HepG2 (cell line): ENCODE results near the gene ATP5F1E. TPM values are rescaled to one million over a fixed set of nuclear protein-coding genes. Genes with fewer than 3 reads are reported as not detected.

Experiments used
- CENPT ChIP-seq: sonication (generic); formaldehyde crosslinking; IDR thresholded peaks from 2 replicates; pipeline ENCODE4 v1.8.0; 2022; ENCODE audit warnings: low read depth, mild to moderate bottlenecking, moderate library complexity, missing genetic modification reagents
- FOXK2 ChIP-seq: fragments of 450-650 bp; IDR thresholded peaks from 2 replicates; pipeline ENCODE4 v1.6.1; 2016
- JUND ChIP-seq: sonication (generic); formaldehyde crosslinking; IDR thresholded peaks from 2 replicates; pipeline ENCODE4 v1.8.0; 2022; ENCODE audit warnings: mild to moderate bottlenecking, missing genetic modification reagents
- MIER2 ChIP-seq: IDR thresholded peaks from 2 replicates; pipeline ENCODE4 v1.6.1; 2016; ENCODE audit warnings: missing biosample characterization, missing genetic modification reagents
- NCOR1 ChIP-seq: fragments of 200-600 bp; sonication (generic); IDR thresholded peaks from 2 replicates; pipeline ENCODE4 v1.7.0; 2017; ENCODE audit warnings: antibody characterized with exemption, low read length, borderline replicate concordance
- PAX8 ChIP-seq: sonication (generic); formaldehyde crosslinking; IDR thresholded peaks from 2 replicates; pipeline ENCODE4 v1.8.0; 2022; ENCODE audit warnings: mild to moderate bottlenecking, missing genetic modification reagents, borderline replicate concordance
- PRDM15 ChIP-seq: sonication (generic); formaldehyde crosslinking; IDR thresholded peaks from 2 replicates; pipeline ENCODE4 v1.4.0; 2020; ENCODE audit warnings: missing genetic modification reagents
- SKI ChIP-seq: fragments of 450-650 bp; IDR thresholded peaks from one replicate; pipeline ENCODE4 v1.6.1; 2018; ENCODE audit warnings: mild to moderate bottlenecking; ENCODE audit not compliant: partially characterized antibody
- TRIM22 ChIP-seq: fragments of 450-650 bp; IDR thresholded peaks from 2 replicates; pipeline ENCODE4 v1.6.1; 2017
- ZBTB10 ChIP-seq: sonication (generic); formaldehyde crosslinking; IDR thresholded peaks from 2 replicates; pipeline ENCODE4 v1.4.0; 2020; ENCODE audit warnings: missing genetic modification reagents, borderline replicate concordance
- ZNF281 ChIP-seq: sonication (generic); formaldehyde crosslinking; IDR thresholded peaks from 2 replicates; pipeline ENCODE4 v1.4.0; 2020; ENCODE audit warnings: missing genetic modification reagents, borderline replicate concordance
- ZNF547 ChIP-seq: sonication (generic); formaldehyde crosslinking; IDR thresholded peaks from 2 replicates; pipeline ENCODE4 v1.5.1; 2020; ENCODE audit warnings: mild to moderate bottlenecking, missing genetic modification reagents
- ZNF549 ChIP-seq: sonication (generic); formaldehyde crosslinking; IDR thresholded peaks from 2 replicates; pipeline ENCODE4 v1.5.0; 2020; ENCODE audit warnings: missing genetic modification reagents
- ZNF597 ChIP-seq: sonication (generic); formaldehyde crosslinking; IDR thresholded peaks from 2 replicates; pipeline ENCODE4 v1.5.0; 2020; ENCODE audit warnings: missing genetic modification reagents
- polyA plus RNA-seq, 8 experiments: library from polyadenylated mRNA; depleted of rRNA in 3 of 8; stranded (reverse) in 7 of 8; unstranded in 1 of 8; fragments of >200 nt; fragmentation: Illumina TruSeq in 4 of 8; extraction: Trizol in 4 of 8; gene quantifications; 2 replicates each; pipeline versions ENCODE4 v1.2.1 to v1.2.3, GENCODE V29; 2011 to 2016; ENCODE audit warnings: low read depth in 4 of 8, missing spikeins in 1 of 8, mixed read lengths in 1 of 8; ENCODE audit not compliant: insufficient read depth in 1 of 8
- total RNA-seq, 5 experiments: library from RNA; depleted of rRNA; stranded (reverse); fragments of >200 nt; fragmentation: Illumina TruSeq; extraction: Trizol; gene quantifications; 2 replicates each; pipeline ENCODE4 v1.2.3, GENCODE V29; 2016; ENCODE audit warnings: low read depth in 1 of 5

Gene ATP5F1E
- total and polyA plus RNA-seq, 2 of the 13 experiments (the other 11 are each of a cell fraction or from before 2014, with no cell fraction given): 121 to 134 TPM

- TF ChIP-seq PRDM15 (CRISPR knock-in tag) (peak; percentile 15; the same call in 1 of the 2 replicates), ZBTB10 (CRISPR knock-in tag) (peak; percentile 93; the same call in 1 of the 2 replicates), SKI (peak; percentile 38), PAX8 (CRISPR knock-in tag) (no peak; the same call in 1 of the 2 replicates), ZNF597 (CRISPR knock-in tag) (no peak), ZNF549 (CRISPR knock-in tag) (no peak), CENPT (CRISPR knock-in tag) (peak; percentile 66), ZNF547 (CRISPR knock-in tag) (peak; percentile 98), MIER2 (CRISPR knock-in tag) (peak; percentile 41; the same call in 1 of the 2 replicates), FOXK2 (no peak), NCOR1 (no peak), TRIM22 (no peak), JUND (CRISPR knock-in tag) (peak; percentile 52), ZNF281 (CRISPR knock-in tag) (peak; percentile 56; the same call in 1 of the 2 replicates)
These were observed at the start of gene ATP5F1E (continued) for GRCh38 chr20:59032023-59032712.
